H4 (cell line): ENCODE data around the gene SFMBT1. TPM values are rescaled to one million over a fixed set of nuclear protein-coding genes. Genes with fewer than 3 reads are reported as not detected.

ENCODE experiments used
- DNase-seq: peaks from one replicate; pipeline ENCODE4 v3.0.0-alpha.2; 2015; ENCODE audit warnings: low spot score
- total RNA-seq: library from RNA; depleted of rRNA; stranded (reverse); fragments of >200 nt; shearing (Covaris generic); gene quantifications from 2 replicates; pipeline ENCODE4 v1.2.3, GENCODE V29; 2014

Gene SFMBT1
- total RNA-seq, 1 experiment from 2014 or later = 8.0 TPM

DNA sequence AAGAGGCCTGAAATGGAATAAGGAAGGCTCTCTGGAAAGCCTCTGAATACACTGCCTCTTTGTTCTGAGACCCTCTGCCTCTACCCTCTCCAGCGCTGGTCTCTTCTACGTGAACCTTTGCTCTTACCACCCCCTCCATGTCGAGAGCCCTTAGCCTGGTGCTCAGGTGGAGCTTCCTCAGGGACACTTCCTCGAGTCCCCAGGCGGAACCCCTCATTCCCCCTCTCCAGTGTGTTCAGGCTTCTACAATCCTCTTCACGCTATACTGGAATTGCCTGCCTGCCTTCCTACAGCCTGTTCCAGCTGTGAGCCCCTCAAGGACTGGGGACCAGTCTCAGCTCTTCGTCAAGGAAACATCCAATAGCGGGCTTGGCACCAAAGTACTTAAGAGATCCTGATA, 156.0 kb downstream of the SFMBT1 start:
- no peak for DNase-seq

DNA sequence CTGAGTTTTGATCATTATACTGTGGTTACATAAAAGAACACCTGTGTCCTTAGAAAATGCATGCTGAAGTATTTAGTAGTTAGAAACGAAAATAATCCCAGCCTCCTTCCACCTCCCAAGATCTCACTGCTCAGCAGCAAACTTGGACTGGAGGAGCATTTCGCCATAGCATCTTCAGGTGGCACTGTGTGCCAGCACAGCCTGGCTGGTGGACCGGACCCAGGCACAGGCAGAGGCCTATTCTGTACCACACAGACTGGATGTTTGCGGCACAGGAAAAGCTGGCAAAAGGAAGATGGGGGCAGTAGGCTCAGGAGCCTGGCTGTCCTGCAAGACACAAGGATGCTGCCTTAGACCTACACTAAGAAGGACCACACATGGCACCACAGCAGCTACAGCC, 158.7 kb downstream of the SFMBT1 start:
- DNase-seq = no peak

DNA sequence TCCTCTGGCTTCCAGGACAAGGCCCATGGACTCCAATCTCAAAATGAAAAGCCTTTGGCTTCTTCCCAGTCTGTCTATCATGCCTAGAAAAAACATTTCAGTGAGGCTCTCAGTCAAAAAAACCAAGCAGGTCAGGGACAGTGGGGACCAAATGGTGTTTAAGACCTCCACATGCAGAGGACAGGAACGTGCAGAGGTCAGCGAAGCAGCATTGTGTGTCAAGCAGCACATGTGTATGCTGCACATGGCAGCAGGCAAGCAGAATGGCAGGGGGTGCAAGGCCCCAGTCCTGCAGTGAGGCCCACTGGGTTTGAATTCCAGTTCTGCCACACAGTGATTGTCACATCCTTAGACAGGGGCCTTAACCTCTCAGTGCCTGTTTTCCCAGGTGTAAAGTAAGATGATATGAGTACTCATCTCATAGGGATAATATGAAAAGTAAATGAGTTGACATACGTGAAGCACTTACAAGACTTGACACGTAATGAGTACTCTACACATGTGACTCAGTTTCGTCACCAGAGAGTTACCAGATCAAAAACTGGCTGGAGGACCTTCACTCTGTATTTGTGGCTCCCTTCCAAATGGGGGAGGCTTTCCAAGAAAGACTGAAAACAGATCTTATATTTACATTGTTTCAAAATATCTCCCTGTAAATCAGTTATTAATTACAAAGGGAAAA, 159.7 kb downstream of the SFMBT1 start:
- DNase-seq = no peak

DNA sequence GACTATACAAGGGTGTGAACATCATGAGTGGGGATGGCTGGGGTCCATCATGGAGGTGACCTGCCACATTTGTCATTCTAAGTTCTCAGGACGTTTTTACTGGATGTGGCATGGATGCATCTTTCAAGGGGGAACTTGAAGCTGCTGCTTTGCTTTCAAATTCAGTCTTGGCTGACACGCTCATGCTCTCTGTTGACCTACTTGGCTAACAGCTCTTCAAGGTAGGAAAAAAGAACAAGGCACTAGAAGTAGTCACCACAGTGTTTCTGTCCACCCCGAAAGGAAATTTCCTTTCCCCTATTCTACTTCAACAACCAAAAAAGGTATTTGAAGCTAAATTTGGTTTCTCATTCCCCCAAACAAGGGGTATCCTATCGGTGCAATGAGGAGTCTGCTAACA, 163.5 kb downstream of the SFMBT1 start:
- DNase-seq = no peak

DNA sequence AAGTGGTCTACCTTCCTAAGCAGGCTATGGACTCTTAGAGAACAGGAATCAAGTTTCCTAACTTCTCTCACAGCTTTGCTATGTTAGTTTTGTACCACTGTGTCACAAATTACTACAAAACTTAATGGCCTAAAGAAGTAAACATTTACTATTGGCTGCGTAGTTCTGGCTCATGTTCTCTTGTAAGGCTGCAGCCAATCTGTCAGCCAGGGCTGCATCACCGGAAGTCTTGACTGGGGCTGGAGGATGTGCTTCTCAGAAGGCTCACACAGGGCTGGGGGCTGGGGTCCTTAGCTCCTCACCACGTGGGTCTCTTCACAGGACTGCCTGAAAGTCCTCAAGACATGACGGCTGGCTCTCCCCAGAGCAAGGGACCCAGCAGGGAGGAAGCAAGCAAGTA, 164.0 kb downstream of the SFMBT1 start:
- DNase-seq = no peak

DNA sequence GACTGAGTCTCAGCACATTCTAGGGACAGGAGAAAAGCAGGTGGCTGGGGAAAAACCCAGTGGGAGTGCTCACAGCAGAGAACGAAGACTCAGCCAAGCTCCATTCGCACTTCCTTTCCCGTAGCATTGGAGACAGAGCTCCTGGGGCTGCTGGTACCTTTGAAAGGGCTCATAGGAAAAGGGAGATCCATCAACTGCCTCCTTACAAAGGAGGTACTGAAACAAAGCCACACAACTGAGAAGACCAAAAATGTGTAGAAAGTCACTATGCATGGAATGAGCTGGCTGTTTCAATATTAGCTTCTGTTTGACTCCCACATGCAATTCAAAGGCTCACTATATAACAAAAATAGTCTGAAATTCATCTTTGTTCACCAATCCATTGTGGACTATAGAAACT, 165.4 kb downstream of the SFMBT1 start:
- DNase-seq = no peak

DNA sequence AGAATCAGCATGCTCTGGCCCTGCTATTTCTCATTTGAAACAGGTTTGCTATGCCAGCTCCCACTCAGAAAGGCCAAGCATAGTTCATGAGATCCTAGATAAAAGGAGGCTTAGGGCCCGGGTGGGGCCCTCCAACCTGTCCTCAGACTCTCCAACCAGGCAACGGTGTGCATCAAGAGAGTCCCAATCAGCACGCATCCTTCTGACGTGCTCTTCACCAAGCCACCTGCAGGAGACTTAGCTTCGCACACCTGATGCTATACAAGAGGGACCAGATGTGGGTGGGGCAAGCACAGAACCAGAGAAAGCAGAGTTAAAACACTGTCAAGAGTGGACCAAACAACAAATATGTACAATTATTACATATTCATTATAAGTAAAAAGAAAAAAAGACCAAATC, 165.8 kb downstream of the SFMBT1 start:
- DNase-seq = no peak

DNA sequence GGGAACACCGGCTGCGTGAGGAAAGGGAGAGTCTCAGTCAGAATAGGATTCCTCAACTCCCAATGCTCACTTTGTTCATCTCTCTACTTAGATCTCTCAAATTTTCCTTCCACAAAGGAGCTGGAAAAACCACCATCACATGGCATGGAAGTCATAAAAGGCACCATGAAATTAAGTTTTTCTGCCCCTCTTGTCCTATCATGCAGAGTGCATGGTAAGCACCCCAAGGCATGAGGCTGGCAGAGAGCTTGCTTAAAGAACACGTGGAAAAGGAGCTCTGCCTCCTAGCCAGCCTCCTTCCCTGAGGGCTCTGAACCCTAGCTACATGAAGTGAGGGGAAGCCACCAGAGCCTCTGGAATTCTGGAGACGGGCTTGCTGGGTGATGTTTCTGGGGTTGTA, 166.3 kb downstream of the SFMBT1 start:
- DNase-seq = no peak

DNA sequence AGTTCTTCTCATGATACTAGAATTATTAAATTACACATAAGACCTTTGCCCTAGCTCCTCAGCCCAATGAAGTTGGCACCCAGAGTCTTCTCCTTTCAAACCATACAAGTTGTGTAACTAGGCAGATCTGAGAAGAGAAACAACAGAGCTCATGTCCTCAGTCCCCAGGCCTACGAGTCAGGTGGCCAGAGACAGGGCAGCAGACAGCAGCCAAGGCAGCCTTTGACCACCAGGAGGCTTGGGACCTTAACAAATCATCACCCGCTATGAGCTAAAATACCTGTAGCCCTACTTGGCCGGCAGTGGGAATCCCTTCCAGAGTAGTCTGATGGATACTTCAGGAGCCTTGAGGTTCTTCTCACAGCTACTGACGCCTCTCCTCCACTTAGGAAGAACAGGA, 166.8 kb downstream of the SFMBT1 start:
- no peak for DNase-seq

DNA sequence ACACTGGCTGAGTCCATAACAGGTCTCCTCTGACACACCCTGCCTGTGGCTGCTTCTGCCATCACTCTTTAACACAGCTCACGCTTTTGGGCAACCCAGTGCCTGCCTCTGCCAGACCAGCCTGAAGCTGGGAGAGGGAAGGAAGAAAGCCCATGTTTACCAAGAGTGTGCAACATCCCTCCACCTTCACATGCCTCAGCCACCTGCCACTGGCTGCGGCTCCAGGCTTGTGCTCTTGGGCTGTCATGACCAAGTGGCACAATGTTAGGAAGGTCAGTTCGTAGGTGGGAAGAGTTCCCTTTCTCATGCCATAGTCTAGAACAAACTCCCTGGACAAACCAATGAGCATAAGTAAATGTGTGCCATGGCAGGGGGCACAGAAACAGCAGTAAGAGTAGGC, 168.8 kb downstream of the SFMBT1 start:
- DNase-seq = no peak

DNA sequence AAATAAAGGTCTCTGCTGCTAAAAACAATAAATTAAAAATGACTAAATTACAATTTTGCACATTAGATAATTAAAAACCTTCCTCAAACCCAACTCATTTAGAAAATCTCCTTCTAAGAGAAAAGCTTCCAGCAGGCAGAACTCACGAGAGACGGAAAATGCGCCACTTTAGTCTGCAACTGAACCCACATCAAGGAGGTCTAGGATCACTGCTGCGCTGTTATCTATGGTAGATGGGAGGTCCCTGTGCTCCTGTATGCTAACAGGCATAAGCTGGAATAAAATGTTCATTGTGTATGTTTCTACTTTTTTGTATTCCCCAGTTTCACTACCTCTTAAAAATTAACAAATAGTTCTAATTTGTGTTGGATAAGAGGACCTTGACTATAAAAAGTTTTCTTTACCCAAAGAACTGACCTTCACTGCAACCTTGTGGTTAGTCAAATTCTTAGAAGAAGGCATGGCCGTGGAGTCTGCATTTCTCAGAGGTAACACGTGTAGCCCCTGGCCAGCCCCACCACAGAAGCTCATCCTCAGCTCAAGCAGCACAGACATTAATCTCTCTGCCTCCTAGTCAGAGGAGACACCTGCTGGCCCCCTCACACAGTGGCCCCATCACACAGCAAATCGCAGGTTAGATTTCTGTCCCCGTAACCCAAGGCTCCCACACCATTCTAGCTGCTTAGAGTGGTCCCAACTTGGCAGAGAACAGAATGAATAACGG, 170.8 kb downstream of the SFMBT1 start:
- DNase-seq = no peak

DNA sequence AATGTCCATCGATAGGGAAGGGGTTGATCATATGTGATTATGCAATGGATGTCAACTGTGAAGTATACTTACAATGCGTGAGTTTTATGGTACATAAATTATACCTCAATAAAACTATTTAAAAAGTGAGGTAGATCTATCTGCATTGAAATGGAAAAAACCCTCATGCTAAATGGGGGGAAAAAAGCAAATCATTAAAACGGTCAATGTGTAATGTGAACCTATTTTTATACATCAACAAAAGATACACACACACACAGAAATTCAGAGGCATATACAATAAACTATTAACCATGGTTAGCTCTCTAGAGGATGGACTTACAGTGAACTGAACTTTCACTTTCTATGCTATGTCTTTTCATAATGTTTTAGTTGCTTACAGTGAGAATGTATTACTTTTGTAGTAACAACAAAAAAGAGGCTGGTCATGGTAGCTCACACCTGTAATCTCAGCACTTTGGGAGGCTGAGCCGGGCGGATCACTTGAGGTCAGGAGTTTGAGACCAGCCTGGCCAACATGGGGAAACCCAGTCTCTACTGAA, 171.6 kb downstream of the SFMBT1 start:
- DNase-seq = no peak

DNA sequence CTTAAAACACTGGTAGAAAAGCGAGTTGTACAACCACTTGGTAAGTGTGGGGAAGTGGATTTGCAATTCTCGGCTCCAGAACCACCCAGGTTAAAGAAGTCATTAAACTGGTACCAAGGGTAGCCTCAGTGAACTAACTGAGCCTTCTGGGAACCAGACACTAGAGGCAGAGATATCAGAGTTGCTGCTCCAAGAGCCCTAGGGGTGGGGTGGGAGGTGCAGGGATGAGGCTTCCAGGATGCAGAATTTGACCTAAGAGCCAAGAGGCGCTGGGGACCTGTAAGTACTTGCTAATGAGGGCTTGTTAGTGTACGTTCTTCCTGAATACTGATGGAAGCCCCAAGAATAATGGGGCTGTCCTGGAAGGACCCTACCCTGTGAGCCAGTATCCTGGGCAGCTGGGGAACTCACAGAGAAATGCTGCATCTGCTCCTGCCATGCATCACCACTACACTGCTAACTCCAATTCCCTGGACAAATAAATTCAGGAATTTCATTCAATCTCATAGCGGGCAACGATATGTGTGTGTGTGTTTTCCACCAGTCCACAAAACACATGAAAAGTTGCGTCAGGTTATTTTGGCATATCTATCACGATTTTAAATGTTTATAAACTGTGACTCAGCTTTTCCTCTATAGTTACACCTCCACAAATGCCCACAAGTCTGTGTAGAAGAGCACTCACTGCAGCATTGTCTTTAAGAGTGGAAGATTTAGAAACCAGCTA, 172.3 kb downstream of the SFMBT1 start:
- DNase-seq = peak; percentile 69

DNA sequence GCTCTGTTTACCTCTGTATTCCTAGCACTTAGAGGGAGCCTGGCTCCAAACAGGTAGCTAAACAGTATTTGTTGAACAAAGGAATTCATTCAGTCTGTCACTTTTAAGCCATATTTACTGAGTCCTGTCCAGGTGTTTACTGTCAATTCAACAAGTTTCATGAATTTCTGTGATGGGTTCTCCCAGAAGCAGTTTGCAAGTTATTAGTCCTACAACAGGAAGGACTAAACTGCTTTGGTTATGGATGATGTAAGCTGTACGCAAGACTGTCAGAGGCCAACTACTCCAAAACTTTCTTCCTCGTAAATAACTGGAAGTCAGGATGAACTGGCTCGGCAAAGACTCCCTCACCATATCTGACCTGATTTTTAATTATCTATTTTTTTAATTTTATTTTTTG, 173.6 kb downstream of the SFMBT1 start:
- DNase-seq = peak; percentile 15

DNA sequence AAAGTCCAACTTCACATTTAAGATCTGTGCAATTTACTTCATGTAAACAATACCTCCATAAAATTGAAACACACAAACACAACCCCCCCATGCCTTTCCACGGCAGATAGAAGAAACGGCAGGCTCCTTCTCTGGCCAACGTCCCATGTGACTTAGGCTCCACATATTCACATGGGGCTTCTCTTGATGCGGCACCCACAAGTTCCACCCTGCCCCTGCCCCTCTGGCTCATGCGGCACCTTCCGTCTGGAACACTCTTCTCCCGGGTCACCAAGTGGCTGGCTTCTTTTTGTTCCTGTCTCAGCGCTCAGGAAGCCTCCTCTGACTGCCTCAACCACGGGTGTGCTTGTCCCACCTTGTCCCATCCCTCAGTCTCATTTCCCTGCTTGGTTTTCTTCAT, 174.1 kb downstream of the SFMBT1 start:
- no peak for DNase-seq

DNA sequence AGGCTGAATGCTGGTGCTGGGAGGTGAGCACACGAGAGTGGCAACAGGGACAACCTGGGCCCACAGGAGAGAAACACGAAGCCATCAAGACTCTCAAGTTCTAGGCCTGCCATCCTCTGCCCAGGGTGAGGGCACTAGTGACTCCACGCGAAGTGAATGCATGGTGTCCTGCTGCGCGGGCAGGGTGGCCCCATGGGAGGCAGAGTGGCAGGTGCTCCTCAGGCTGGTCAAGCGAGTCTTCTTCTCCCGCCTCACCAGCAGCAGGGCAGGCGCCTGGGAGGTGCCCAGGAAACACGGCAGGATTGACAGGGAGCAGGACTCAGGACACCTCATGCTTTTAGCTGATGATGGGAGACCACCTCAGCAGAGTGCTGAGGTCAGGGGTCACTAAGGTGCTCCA, 175.4 kb downstream of the SFMBT1 start:
- DNase-seq = no peak

DNA sequence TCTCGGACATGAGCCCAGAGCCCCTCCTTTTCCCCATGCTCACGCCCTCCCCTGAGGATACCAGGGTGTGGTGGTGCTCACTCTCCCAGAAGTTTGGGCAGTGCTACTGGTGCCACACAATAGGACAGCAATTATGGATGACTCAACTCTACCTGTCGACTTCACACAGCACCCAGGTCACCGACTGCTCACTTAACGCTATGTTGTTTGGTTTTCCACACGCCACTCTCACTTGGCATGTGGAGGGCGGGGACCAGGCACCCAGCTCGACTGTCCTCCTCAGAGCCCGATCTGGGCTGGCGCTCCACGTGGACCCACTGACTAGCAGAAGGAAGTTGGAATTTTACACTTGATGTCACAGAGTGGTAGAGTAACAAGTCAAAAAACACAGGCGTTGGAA, 179.4 kb downstream of the SFMBT1 start:
- DNase-seq = no peak

DNA sequence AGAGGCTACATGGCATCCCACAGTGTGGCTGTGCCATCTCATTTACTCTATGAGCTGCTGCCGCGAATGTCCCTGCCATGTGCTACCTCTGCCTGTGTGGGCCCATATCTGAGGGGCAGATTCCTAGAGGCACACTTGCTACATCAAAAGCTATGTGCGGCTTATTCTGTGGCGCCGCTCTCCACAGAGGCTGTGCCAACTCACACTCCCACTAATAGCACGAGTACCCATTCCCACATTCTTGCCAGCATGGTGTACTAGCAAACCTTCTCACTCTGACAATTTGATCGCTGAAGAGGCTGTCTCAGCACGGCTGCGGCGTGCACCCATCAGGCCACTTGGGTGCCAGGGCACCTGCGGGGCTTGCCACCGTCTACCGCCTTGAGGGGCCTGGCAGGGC, 179.9 kb downstream of the SFMBT1 start:
- DNase-seq = no peak

DNA sequence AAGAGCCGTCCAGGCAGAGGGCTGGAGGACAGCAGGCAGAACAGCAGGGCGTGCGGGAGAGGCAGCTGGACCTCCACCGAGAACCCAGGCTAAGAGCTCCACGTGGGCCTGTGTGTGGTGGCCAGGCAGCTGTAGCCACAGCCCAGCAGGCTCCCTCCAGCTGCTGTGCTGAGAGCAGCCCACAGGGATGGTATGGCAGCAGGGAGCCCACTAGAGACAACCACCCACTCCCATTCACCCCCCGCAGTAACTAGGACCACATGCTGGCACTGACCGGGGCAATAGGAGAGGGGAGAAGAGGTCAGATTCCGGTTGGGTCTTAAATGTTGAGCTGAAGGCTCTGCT, 185.5 kb downstream of the SFMBT1 start:
- DNase-seq = no peak

DNA sequence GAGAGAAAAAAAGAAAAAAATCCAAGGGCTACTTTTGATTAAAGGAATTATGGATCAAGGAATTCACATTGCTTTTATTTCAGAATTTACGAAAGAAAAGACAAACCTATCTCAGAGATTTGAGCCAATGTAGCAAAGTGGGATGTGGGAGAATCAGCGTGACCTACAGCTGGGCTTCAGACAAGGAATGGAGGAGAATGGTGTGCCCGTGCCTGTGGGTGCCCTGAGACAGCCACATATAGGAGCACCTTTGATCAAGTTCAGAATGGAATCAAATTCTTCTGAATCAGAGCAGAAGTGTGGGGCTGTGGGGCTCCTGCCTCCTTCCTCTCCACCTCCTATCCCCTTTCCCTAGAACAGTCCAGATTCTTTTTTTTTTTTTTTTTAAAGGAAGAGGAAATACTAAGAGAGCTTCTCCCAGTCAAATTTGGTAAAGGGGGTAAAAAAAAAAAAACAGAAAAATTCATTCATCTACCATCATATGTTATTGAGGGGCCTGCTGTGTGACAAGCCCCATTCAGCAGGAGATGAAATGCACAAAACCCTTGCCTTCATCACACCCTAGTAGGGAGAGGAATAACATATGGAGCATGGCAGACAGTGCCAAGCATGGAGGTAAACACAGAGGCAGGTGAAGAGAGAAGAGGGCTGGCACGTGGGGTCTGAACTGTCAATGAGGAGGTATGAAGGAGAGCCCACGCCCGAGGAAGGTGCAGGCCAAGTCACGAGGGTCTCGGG, 186.0 kb downstream of the SFMBT1 start:
- no peak for DNase-seq

DNA sequence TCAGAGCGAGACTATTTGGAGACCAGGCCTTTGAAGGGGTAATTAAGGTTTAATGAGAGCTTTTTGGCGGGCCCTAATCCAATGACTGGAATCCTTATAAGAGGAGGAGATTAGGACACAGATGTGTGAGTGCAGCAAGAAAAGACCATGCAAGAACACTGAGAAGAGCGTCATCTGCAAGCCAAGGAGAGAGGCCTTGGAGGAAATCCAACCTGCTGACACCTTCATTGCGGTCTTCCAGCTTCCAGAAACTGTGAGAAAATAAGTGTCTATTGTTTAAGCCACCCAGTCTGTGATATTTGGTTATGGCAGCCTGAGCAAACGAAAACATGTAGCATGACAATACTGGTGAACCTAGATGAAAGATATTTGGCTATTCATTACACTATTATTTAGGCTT, 188.0 kb downstream of the SFMBT1 start:
- no peak for DNase-seq

DNA sequence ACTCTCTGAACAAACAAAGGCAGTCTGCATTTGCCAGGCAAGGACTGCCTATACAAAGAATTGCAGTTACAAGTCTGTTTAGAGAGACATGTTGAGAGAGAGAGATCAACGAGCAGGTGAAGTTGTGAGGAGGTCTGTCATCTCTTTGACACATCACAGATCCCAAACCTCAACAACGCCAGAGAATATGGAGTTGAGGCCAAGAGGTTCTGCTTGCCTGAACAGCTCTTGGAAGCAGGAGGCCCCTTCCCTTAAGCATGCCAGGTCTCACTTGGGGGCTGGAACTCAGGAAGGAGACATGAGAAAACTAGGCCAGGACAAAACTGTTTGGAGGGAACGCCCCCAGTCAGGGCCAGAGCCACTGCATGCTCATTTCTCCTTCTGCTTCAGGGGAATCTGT, 188.7 kb downstream of the SFMBT1 start:
- no peak for DNase-seq
